SK-N-MC (cell line): ENCODE results near the gene NMNAT1.

ENCODE experiments used
- DNase-seq: peaks from one replicate; pipeline ENCODE4 v3.0.0-alpha.2; 2011; ENCODE audit warnings: low read depth, low spot score
- H3K27ac ChIP-seq: fragments of 200-600 bp; sonication (generic); 2 replicates; pipeline ENCODE4 v1.5.1; 2016; ENCODE audit warnings: mixed run types
- H3K36me3 ChIP-seq: fragments of 200-600 bp; sonication (generic); 2 replicates; pipeline ENCODE4 v1.6.1; 2017; ENCODE audit warnings: antibody characterized with exemption, low read length, mixed read lengths; ENCODE audit not compliant: insufficient read depth
- H3K4me3 ChIP-seq: fragments of 200-600 bp; sonication (generic); 2 replicates; pipeline ENCODE4 v1.5.1; 2016
- H3K9ac ChIP-seq: fragments of 200-600 bp; sonication (generic); 2 replicates; pipeline ENCODE4 v1.8.0; 2017; ENCODE audit warnings: mixed run types, mixed read lengths; ENCODE audit not compliant: insufficient read length
- H3K9me3 ChIP-seq: fragments of 200-600 bp; sonication (generic); 2 replicates; pipeline ENCODE4 v1.6.1; 2017; ENCODE audit warnings: low read depth, mild to moderate bottlenecking, antibody characterized with exemption, low read length, moderate library complexity, mixed read lengths
- EZH2 ChIP-seq: fragments of 200-600 bp; sonication (generic); IDR thresholded peaks from one replicate; pipeline ENCODE4 v1.6.1; 2017; ENCODE audit warnings: antibody characterized with exemption
- FOXP2 ChIP-seq: optimal IDR thresholded peaks from 2 replicates; pipeline ENCODE3; 2011; ENCODE audit warnings: mild to moderate bottlenecking, moderate library complexity; ENCODE audit not compliant: insufficient read depth; ENCODE audit errors: extremely low read length, control extremely low read depth
- POLR2AphosphoS5 ChIP-seq: IDR thresholded peaks from 2 replicates; pipeline ENCODE4 v1.6.1; 2012; ENCODE audit warnings: mild to moderate bottlenecking, low read depth, low read length, borderline replicate concordance

Gene NMNAT1

DNA sequence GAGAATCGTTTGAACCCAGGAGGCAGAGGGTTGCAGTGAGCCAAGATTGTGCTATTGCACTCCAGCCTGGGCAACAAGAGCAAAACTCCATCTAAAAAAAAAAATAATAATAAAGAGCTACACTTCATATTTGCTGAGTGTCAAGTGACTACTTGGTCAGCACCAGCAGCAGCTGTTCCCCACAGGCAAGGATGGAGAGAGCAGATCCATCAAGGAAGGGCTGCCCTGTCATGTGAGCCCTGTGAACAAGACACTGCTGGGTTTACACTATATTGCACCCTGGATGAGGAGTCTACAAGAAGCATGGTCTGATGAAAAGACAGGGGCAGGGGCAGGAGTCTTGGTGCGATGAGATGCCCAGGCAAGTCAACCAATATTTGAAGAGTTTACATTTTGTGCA, 36.8 kb upstream of the NMNAT1 start:
- Histone ChIP-seq H3K27ac (no peak overlapping the region), H3K4me3 (no peak overlapping the region)
- DNase-seq = no peak

GRCh38 chr1:9907441-9907840, 35.8 kb upstream of the NMNAT1 start:
- no peak overlapping the region for H3K9ac ChIP-seq
- TF ChIP-seq POLR2AphosphoS5 (no peak), FOXP2 (no peak), EZH2 (no peak)
- no peak for DNase-seq
- H3K4me3 ChIP-seq = no peak overlapping the region
- H3K9me3 ChIP-seq = no peaks in the 10 kb centered on the region
- no peaks in the 10 kb centered on the region for H3K36me3 ChIP-seq
- no peak overlapping the region for H3K27ac ChIP-seq

More for the DNA sequence above, 36.8 kb upstream of the NMNAT1 start:
- H3K9me3 ChIP-seq = no peaks in the 10 kb centered on the region
- no peak overlapping the region for H3K9ac ChIP-seq
- H3K36me3 ChIP-seq = no peaks in the 10 kb centered on the region
- no peak for TF ChIP-seq EZH2
- TF ChIP-seq FOXP2 = no peak
- no peak for TF ChIP-seq POLR2AphosphoS5

- H3K9ac ChIP-seq = no peak overlapping the region
- no peaks in the 10 kb centered on the region for H3K36me3 ChIP-seq
- TF ChIP-seq FOXP2 = no peak
- TF ChIP-seq EZH2 = no peak
- no peak for TF ChIP-seq POLR2AphosphoS5
- peak overlapping the region; percentile 85 for H3K4me3 ChIP-seq
- no peak for DNase-seq
- H3K27ac ChIP-seq = no peak overlapping the region
- H3K9me3 ChIP-seq = no peaks in the 10 kb centered on the region
Observed at GRCh38 chr1:9908871-9909233, 34.4 kb upstream of the NMNAT1 start.

GRCh38 chr1:9909234-9910046, 33.8 kb upstream of the NMNAT1 start:
- DNase-seq = no peak
- Histone ChIP-seq H3K36me3 (no peaks in the 10 kb centered on the region), H3K4me3 (peak overlapping the region; percentile 85), H3K27ac (no peak overlapping the region), H3K9ac (peak overlapping the region; percentile 73), H3K9me3 (no peaks in the 10 kb centered on the region)
- no peak for TF ChIP-seq POLR2AphosphoS5
- no peak for TF ChIP-seq FOXP2

DNA sequence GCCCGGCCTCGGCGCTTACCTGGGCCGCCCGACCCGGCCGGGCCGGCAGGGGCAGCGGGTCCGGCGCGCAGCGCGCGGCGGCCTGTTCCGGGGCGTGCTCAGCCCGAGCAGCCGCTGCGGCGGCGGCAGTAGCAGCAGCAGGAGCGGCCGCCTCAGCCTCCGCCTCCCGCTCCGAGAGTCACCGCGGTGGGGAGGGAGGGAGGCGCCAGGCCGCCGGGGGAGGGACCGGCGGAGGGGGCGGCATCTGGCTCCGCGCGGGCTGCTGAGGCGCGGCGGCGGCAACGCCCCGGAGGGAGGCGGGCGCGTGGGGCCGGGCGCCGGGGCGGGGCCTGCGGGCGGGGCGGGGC, 33.2 kb upstream of the NMNAT1 start, which contains the start of gene CTNNBIP1:
Gene CTNNBIP1, minus strand, starts transcription at position 194 of the 347 bp plus-strand sequence. CDS start 38,205 bp downstream, outside the sequence.
- TF ChIP-seq POLR2AphosphoS5 (no peak), FOXP2 (no peak), EZH2 (no peak)
- Histone ChIP-seq H3K9ac (peak within 1 kb of the TSS; percentile 76), H3K36me3 (no peaks in the 10 kb centered on the region), H3K27ac (peak within 1 kb of the TSS; percentile 75), H3K9me3 (no peaks in the 10 kb centered on the region), H3K4me3 (peak within 1 kb of the TSS; percentile 86)
- DNase-seq = no peak

DNA sequence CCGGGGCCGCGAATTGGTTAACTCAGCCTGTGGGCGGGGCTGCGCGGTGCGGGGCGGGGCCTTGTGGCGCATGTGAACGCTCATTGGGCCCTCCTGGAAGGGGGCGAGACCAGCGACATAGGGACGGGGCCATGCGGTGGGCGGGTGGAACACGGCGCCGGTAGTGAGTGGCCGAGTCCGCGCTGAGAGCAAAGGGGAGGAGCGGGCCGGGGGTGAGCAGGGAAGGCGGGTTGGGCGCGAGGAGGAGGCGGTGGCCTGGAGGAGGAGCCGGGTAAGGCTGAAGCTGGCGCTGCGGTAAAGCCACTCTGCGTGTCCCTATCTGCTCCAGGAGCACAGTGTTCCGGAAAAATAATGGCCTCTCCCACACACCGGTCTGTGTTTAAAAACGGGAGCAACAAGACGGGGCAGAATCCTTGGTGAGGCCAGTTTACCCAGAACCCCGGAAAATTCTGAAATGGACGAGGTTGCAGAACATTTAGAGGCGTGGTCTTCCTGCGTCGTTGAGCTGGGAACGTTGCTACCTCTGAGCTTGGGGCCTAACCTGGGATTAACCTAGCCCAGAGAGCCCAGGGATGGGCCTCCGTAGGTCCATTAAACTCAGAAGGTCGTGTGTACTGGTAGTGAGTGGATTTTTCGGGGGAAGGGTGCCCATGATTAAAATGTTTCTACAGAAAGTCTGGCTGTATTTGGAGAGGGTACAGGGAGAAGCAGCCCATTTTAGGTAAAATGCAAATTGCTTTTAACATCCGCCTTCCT, 32.7 kb upstream of the NMNAT1 start:
- TF ChIP-seq POLR2AphosphoS5 (peak; percentile 76), EZH2 (no peak)
- Histone ChIP-seq H3K4me3 (peak overlapping the region; percentile 86), H3K36me3 (no peaks in the 10 kb centered on the region), H3K27ac (peak overlapping the region; percentile 75), H3K9ac (peak overlapping the region; percentile 76), H3K9me3 (no peaks in the 10 kb centered on the region)
- peak; percentile 91 for DNase-seq

GRCh38 chr1:9912264-9912936, 30.9 kb upstream of the NMNAT1 start:
- Histone ChIP-seq H3K36me3 (no peaks in the 10 kb centered on the region), H3K9me3 (no peaks in the 10 kb centered on the region), H3K4me3 (no peak overlapping the region), H3K27ac (no peak overlapping the region), H3K9ac (no peak overlapping the region)
- TF ChIP-seq POLR2AphosphoS5 (no peak), FOXP2 (no peak), EZH2 (no peak)
- no peak for DNase-seq

GRCh38 chr1:9914610-9914937, 28.7 kb upstream of the NMNAT1 start:
- TF ChIP-seq POLR2AphosphoS5 (no peak), EZH2 (no peak), FOXP2 (no peak)
- H3K9me3 ChIP-seq = no peaks in the 10 kb centered on the region
- H3K4me3 ChIP-seq = no peak overlapping the region
- H3K27ac ChIP-seq = no peak overlapping the region
- DNase-seq = no peak
- no peak overlapping the region for H3K9ac ChIP-seq
- H3K36me3 ChIP-seq = no peaks in the 10 kb centered on the region
